Stimulated activated CD8-positive, alpha-beta memory T cell treated with anti-CD3 and anti-CD28 coated beads, Interleukin-12 subunit alpha, Interleukin-12 subunit beta, amount 100 ng/mL, for 4 hours (primary cell): ENCODE data around the gene MRPL20.
"Not testable (repeated sequence)": the region's sequence is repeated elsewhere in the genome, so short reads cannot be mapped to it uniquely, and the experiment has no call there.

ENCODE experiments used
- DNase-seq: peaks from one replicate; pipeline ENCODE4 v3.0.0-alpha.2; 2020; ENCODE audit warnings: low read depth

MRPL20 gene

GRCh38 chr1:1425753-1426495 is 18.8 kb upstream of the MRPL20 start:
- no peak for DNase-seq

GRCh38 chr1:1425426-1425752 is 18.3 kb upstream of the MRPL20 start:
- no peak for DNase-seq

- no peak for DNase-seq
Observed at GRCh38 chr1:1424707-1425106, 17.6 kb upstream of the MRPL20 start.

- DNase-seq, result no peak
Observed at GRCh38 chr1:1423245-1423597, 16.1 kb upstream of the MRPL20 start.

- DNase-seq, result no peak
Observed at GRCh38 chr1:1422465-1423244, 15.6 kb upstream of the MRPL20 start.

- DNase-seq, result no peak
Observed at GRCh38 chr1:1421907-1422464, 14.9 kb upstream of the MRPL20 start.

GRCh38 chr1:1421147-1421906 is 14.2 kb upstream of the MRPL20 start, which contains the start of gene ANKRD65:
Gene ANKRD65, minus strand, starts transcription at chr1:1421276. Its CDS starts 271 bp downstream, at chr1:1421005.
- no peak for DNase-seq

GRCh38 chr1:1420654-1421141 is 13.6 kb upstream of the MRPL20 start:
- no peak for DNase-seq

GRCh38 chr1:1419813-1420653 is 12.9 kb upstream of the MRPL20 start:
- no peak for DNase-seq

GRCh38 chr1:1419363-1419812 is 12.3 kb upstream of the MRPL20 start:
- no peak for DNase-seq

- no peak for DNase-seq
Observed at GRCh38 chr1:1418464-1419362, 11.6 kb upstream of the MRPL20 start.

GRCh38 chr1:1417825-1418463 is 10.9 kb upstream of the MRPL20 start:
- not testable (repeated sequence) for DNase-seq

GRCh38 chr1:1417396-1417795 is 10.3 kb upstream of the MRPL20 start:
- not testable (repeated sequence) for DNase-seq

- no peak for DNase-seq
Observed at GRCh38 chr1:1415751-1416150, 8.7 kb upstream of the MRPL20 start.

GRCh38 chr1:1412311-1412902 is 5.3 kb upstream of the MRPL20 start:
- DNase-seq, result not testable (repeated sequence)

- no peak for DNase-seq
Observed at GRCh38 chr1:1411626-1412025, 4.5 kb upstream of the MRPL20 start.

- not testable (repeated sequence) for DNase-seq
Observed at GRCh38 chr1:1410238-1410637, 3.1 kb upstream of the MRPL20 start.

- DNase-seq, result no peak
Observed at GRCh38 chr1:1407636-1408318, 684 bp upstream of the MRPL20 start.
